Stimulated activated naive CD4-positive, alpha-beta T cell treated with Interleukin-2 at 50 U/mL for 16 hours (primary cell): Measurements from ENCODE around the gene SPTLC1.
A peak's percentile ranks its signal among the peaks of the same experiment; 100 is the strongest.
"Not testable (repeated sequence)": the region's sequence is repeated elsewhere in the genome, so short reads cannot be mapped to it uniquely, and the experiment has no call there.

Experiments
- DNase-seq: peaks from one replicate; lab custom pipeline; 2025; lab: John Stamatoyannopoulos, UW

SPTLC1 gene

DNA sequence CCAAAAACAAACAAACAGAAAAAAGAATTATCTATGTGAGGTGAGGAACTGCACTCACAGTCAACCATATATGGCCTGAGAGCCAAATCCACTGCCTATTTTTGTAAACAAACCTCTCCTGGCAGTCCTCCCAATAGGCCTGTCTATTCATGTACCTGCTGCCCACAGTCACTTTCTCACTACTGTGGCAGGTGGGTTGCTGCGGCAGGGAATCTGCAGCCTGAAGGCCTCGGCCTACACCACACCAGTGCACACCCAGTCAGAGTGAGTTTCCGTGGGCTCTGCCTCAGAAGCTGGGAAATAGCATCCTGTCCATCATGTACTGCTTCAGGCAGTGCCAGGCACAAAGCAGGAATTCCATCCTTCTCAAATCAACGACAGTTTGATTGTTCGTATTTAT lies 82.3 kb downstream of the SPTLC1 start:
- DNase-seq, result no peak

DNA sequence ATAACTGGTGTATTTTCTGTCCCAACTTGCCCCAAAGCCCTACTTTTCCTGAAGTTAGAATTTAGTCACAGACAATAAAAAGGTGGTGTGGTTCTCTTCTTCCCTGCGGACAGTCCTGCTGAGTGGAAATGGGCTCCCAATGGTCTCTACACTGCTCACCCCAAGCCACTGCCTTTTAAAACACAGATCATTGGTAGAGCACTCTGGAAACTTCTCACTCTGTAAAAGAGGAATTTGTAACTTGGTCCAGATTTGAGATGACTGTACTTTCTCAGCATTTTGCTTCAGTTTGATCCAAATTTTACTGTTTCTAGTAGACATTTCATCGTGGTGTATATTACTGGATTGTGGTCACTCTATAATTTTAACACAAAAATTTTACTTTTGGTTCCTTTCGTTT lies 84.8 kb downstream of the SPTLC1 start:
- DNase-seq, result no peak

DNA sequence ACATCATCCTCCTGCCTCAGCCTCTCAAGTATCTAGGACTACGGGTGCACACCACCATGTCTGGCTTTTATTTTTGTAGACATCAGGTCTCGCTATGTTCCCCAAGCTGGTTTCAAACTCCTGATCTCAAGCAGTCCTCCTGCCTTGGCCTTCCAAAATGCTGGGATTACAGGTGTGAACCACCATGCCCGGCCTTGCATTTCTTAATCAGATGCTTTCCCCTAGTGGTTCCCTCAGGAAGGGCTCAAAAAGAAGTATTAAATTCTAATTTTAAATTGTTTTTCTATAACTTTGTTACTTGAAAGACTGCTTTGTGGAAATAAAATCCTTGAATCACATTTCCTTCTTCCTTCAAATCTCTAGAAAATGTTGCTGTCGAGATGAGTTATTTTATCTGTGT lies 85.7 kb downstream of the SPTLC1 start:
- no peak for DNase-seq

DNA sequence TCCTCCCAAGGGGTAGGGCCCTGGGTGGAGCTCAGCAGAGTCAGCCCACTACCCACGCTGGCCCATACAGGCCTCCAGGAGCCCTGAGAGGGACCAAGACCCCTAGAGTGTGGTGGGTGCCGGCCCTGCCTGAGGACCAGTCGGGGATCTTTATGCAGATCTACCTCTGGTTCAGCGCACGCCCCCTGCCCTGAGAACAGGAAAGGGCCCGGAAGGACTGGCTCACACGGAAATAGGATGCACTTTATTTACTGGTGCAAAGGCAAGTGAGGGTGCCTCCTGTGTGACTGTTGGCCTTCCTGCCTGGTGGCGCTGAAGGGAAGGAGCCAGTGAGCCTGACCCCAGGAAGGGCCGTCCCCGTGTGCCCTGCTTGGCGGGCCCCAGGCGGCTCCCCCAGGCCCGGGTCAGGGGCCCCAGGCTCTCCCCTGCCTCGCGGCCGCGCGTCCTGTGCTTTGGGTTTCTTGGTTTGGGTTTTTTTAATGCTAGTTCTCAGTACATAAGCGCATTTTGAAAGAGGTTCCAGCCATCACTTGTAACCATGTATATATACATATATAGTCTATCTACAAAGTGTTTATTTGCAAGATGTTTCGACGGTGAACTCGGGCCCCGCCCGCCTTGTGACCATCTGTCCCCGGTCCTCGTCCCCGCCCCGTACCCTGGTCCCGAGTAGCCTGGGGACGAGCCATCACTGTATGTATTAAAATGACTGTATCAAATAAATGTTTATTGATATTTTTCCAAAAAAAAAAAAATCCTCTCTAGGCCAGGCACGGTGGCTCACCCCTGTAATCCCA lies 88.8 kb downstream of the SPTLC1 start:
- DNase-seq, result no peak

DNA sequence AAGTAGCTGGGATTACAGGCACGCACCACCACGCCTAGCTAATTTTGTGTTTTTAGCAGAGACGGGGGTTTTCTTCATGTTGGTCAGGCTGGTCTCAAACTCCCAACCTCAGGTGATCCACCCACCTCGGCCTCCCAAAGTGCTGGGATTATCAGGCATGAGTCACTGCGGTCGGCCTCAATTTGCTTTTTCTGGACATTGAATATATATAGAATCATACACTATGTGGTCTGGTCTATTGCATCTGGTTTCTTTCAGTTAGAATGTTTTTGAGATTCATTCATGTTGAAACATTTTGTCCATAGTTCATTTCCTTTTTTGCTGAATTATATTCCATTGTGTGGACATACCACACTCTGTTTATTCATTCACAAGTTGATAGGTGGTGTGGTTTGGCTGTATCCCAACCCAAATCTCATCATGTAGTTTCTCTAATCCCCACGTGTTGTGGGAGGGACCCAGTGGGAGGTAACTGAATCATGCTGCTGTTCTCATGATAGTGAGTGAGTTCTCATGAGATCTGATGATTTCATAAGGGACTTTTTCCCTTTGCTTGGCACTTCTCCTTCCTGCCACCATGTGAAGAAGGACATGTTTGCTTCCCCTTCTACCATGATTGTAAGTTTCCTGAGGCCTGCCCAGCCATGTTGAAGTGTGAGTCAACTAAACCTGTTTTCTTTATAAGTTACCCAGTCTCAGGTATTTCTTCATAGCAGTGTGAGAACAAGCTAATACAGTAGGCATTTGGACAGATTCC lies 93.2 kb downstream of the SPTLC1 start:
- DNase-seq, result peak; percentile 5

DNA sequence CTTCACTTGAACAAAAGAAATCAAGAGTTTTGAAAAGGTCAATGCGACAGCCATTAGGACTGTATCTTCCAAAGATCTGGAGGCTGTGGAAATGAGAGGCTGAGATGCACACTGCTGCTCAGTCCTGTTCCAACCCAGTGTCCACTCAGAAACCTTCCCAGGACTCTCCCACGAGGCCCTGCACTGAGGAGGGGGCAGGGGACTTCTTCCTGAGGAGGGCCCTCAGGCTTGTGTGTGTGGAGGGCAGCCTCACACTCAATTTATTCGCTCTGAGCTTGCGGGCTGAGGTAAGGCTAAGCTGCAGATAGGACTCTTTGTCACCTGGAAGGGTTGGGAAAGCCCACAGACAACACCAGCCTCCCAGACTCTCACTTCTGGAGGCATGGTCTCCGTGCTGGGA lies 95.6 kb downstream of the SPTLC1 start:
- DNase-seq, result no peak

DNA sequence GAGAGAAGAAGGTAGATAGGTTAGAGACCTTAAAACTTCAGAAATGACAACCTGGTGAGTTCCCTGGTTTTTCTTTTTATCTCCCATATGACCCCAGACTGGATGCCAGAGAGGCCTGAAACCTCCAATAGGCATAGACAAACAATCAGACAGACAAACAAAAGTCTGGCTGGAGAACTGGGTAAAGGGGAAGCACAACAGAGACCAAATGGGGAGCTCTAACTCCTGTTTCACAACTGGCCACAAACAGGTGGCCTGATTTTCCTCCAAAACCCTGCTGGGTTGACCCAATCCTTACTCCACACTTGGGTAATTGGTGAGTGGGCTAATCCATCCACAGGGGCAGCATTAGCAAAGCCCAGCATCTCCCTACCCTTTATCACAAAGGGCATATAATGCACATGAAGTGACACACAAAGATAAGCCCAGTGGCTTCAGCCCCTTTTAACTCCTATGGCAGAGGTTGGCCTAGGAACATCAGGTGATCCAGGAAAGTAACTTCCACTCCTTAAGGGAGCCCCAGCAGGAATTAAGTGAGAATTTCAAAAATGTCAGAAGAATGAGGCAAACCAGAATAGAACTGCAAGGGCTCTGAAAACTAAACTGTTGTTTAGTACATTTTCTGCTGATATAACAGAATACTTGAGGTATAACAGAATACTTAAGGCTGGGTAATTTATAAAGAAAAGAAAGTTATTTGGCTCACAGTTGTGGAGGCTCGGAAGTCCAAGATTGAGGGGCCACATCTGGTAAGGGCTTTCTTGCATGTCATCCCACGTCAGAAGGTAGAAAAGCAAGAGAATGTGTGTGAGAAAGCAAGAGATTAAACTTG lies 104.3 kb downstream of the SPTLC1 start:
- no peak for DNase-seq

DNA sequence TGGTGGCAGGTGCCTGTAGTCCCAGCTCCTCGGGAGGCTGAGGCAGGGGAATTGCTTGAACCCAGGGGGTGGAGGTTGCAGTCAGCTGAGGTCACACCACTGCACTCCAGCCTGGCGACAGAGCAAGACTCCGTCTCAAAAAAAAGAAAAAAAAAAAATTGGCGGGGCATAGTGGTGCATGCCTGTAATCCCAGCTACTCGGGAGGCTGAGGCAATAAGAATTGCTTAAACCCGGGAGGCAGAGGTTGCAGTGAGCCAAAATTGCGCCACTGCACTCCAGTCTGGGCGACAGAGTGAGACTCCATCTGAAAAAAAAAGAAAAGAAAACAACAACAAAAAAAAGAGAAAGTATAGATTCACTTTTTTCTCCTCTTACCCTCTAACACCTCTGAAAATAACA lies 105.0 kb downstream of the SPTLC1 start:
- not testable (repeated sequence) for DNase-seq

DNA sequence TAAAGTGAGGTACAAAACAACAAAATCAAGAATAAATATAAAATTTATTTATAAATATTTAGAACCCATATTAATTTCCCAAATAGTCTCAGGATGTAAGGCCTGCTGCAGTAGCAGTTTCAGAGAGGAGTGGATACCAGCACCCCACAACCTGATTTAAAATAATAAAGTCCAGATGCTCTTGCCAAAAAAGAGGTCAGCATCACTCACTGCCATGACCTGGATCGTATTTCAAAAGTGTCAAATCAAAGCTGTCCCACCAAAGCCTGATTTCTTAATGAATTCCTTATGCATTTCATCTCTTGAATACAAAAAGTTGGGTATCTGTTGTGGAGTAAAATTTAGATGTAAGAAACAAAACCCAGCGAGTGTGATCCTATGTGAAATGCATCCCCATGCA lies 107.2 kb downstream of the SPTLC1 start:
- DNase-seq, result no peak

DNA sequence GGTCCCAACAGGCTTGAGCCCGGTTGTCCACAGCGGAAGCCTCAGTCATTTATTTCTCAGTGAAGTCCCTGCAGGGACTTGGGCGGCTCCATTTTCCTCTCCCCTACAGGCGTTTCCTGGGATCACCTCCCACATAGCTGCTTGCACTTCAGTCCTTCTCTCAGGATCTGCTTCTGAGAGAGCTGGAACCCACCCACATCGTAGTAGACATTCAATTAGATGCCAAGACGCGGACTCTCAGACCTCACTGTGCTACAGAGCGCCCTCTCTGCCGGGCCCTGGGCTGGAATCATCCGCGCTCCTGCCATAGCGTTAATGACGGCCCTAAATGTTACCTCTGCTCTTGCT lies 111.2 kb downstream of the SPTLC1 start:
- DNase-seq, result no peak

DNA sequence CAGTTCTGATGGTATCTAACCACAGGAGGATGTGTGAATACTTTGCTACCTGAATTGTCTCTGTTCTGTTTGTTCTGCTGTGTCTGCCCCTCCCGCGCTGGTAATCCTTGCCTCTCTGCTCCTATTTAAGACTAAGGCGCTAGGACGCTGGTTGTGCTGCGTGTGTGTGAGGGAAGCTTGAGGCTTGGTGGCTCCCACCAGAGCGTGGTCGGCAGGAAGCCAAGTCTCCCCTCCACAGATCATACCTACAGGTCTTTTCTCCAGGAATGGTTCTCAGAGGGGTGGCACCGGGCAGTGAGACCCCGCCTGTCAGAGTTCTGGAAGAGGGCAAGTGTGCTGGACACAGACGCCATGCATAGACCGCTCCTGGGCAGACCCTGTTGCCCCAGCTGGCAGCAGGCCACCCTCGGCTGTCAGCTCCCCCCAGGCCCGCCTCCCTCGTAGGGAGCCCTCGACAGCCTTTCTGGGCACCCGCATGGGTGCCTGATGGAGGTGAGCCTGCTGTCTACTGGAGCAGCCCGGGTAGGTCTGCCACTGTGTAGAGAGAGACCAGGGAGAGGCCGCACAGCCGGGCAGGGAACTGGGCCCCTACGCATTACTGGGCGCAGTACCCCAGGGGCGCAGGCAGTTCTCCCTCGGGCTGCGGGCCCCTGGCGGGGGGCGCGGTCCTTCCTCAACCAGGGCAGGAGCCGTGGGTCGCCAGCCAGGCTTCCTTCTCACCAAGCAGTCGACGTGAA lies 111.7 kb downstream of the SPTLC1 start:
- DNase-seq, result no peak

DNA sequence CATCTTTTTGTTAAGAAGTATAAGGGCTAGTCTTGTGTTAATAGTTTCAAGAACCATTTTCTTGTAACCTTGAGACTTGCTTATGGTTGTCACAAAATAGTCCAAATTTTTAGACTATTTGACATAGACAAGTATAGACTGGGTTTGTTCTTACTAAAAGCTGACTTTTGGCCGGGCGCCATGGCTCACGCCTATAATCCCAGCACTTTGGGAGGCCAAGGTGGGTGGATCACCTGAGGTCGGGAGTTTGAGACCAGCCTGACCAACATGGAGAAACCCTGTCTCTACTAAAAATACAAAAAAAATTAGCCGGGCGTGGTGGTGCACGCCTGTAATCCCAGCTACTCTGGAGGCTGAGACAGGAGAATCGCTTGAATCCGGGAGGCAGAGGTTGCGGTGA lies 113.3 kb downstream of the SPTLC1 start:
- not testable (repeated sequence) for DNase-seq

DNA sequence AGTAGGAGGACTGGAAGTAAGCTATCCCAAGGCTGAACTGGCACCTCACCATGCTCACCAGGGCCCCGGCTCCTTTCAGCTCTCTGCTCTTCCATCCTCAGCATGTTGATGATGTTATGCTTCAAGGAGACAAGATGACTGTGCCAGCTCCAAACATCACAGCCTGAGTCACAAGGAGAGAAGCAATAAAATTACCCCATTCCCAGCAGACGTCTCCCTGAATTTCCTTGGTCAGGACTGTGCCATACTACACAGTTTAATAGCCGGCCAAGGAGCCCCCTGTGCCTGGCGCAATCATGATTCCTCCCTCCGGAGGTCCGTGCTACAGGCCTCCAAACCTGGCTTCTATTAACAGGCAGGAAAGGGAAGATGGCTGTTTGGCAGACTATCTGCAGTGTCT lies 114.0 kb downstream of the SPTLC1 start:
- DNase-seq, result no peak

DNA sequence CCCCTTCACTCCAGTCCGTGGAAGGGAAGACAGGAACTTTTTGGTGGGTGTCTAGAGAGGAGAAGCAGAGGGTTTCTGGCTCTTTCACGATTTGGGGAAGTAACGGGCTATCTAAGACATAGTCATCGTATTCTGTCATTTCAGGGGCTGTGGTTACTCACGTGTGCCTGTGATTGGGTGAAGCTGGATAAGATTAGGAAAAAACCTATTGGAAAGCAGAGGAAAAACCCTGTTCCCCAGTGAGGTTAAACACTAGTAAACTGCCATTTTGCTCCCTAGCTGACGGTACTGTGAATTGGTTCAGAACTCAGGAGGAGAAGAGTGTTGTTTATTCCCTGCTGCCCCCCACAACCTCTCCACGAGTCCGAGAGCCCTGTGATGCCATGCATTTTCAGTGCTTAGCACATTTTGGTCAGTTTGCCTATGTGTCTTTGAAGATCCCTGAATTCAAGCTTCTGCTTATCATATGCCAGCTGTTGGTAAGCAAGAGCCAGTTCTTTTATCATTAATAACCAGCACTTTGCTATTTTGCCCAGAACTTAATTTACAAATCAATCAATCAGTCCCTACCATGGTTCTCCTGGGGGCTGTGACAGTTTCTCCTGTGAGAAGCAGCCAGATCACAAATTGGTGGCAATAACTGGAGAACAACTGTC lies 120.1 kb downstream of the SPTLC1 start:
- no peak for DNase-seq

DNA sequence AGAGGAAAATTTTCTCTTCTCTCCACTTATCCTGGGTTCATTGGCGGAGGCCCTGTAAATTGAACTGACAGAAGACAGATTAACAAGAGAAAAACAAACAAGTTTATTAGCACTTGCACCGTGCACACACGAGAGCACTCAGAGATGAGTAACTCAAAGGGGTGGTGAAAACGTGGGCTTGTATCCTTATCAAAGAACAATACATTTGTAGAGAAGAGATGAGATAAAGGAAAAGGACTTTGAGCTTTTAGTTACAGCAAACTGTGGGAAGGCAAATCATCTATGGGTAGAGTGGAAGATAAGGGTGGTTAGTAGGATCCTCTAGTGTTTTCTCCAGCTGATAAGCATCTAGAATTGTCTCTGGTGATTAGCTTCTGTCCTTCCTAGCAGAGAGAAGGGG lies 120.8 kb downstream of the SPTLC1 start:
- no peak for DNase-seq

DNA sequence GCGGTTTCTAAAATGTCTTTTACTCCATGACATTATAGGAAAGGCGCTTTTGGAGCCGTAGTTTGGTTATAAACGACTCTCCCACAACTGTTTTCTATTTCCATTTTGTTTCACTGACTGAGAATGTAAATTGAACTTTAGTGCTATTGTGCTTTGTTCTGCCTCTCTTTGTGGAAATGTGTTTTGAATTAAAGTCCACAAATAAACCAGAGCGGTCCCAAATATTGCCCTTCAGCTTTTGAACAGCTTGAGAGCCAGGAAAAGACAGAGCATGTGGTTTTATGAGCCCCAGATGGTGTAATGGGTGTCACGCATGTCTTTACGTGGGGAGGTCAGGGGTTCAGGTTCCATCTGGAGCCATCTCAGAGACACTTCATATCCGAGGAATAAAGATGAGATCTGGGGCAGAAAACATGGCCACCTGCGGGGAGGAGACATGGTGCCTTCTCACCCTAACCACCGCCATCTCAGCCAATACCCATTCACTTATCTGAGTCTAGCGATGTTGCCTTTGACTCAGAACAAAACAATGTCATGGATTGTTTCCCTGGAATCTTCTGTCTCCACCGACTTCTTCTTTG lies 122.7 kb downstream of the SPTLC1 start:
- no peak for DNase-seq

DNA sequence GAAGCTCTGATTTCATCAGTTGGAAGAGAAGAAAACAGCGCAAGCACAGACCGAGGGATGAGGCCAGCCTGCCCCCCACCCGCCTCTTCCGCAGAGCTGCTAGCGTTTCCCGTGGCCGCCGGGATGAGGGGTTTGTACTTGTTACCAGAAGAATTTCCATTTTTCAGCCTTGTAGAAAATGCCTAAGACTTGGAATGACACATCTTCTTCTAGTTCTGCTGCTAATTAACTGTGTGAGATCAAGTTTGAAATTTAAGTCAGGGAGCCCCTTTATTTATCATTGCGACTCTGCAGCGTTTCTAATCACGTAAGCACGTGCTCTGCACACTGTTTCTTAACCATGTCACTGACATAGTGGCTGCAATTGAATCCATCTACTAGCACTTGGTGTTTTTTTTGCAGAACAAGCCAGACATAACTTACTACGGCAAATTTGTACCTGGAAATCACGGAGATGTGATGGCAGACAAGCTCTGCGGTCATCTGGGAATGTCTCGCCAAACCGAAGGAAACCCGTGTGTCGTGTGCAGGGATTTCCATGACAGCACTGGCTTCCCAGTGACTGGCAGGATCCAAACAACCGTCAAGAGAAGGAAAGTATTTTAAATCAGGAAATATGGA lies 123.4 kb downstream of the SPTLC1 start:
- no peak for DNase-seq

DNA sequence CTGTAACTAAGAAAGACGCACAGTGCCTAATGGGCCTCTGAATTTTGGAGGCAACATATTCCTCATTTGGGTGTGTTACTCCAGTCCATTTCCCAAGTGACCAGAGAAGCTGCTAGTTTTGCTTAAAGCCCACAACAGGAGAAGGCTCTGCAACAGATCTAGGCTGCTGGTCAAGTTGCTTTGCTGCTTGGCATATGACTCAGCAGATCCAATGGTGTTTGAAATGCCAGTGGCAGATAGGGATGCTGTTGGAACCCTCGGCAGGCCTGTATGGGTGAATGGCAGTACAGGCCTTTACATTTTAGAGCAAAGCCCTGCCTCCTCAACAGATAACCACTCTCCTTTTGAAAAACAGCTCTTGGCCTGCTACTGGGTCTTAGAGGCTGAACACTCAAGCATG lies 129.0 kb downstream of the SPTLC1 start:
- no peak for DNase-seq

DNA sequence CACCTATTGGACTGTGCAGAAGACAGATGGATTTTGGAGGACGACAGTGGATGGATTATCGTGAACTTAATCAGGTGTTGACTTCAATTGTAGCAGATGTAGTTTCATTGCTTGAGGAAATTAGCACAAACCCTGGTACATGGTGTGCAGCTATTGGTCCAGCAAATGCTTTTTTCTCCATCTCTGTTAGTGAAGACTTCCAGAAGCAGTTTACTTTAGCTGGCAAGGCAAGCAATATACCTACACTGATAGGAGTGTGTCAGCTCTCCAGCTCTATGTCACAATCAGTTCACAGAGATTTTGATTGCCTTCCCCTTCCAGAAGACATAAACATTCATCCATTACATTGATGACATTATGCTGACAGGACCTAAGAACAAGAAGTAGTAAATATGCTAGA lies 129.5 kb downstream of the SPTLC1 start:
- no peak for DNase-seq
